ENCODE results near the gene PSMB8. TPM values are rescaled to one million over a fixed set of nuclear protein-coding genes. Genes with fewer than 3 reads are reported as not detected.
"Not testable (repeated sequence)": the region's sequence is repeated elsewhere in the genome, so short reads cannot be mapped to it uniquely, and the experiment has no call there.

Gene PSMB8
- total RNA-seq, 3 donors from 2014 or later (not counting 1 experiment from before 2014, with no cell fraction given): 160 to 170 (median 161) TPM

DNA sequence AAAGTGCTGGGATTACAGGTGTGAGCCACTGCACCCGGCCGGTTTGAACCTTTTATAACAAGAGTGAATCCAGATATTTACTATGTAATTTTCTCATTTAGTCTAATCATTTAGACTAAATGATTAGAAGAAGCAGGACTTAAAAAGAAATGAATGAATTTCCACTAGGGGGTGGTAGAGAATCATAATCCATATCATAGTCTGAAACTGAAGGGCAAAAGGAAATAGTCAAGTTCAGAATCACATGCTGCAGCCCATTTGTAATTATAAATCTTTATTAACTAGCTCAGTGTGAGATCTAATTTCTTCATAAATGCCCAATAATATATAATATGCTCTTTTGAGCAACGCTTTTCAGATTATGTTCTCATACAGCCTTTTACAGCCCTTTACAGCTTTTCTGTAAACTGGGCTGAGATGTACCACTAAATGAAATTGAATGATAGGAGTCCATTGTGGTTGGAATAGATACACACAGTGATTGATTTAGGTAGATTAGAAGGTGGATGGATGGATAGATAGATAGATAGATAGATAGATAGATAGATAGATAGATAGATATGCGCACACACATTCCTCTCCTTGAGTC, 41.9 kb upstream of the PSMB8 start:
- H3K27me3 ChIP-seq (ENCODE audit: control insufficient read depth, insufficient read depth, low read length): no peaks in the 10 kb centered on the region
- H3K27ac ChIP-seq (ENCODE audit: low read length): no peak overlapping the region
- 100% methylated on average over 1 of the region's 4 CpGs for WGBS (ENCODE audit: insufficient coverage)
- Mint-ChIP-seq H3K4me3 (no peak overlapping the region), H3K36me3 (no peaks in the 10 kb centered on the region), H3K4me1 (peaks cover 0 to 5% of the 10 kb centered on the region in 2 donors), H3K27me3 (ENCODE audit: low read depth in 2 of 2) (no peaks in the 10 kb centered on the region), H3K27ac (no peak overlapping the region), H3K9me3 (no peaks in the 10 kb centered on the region)
- no peaks in the 10 kb centered on the region for H3K36me3 ChIP-seq (ENCODE audit: control insufficient read depth, insufficient read depth, low read length)
- no peaks in the 10 kb centered on the region for H3K9me3 ChIP-seq (ENCODE audit: control insufficient read depth, insufficient read depth, low read length)
- TF ChIP-seq, protein P1, sequence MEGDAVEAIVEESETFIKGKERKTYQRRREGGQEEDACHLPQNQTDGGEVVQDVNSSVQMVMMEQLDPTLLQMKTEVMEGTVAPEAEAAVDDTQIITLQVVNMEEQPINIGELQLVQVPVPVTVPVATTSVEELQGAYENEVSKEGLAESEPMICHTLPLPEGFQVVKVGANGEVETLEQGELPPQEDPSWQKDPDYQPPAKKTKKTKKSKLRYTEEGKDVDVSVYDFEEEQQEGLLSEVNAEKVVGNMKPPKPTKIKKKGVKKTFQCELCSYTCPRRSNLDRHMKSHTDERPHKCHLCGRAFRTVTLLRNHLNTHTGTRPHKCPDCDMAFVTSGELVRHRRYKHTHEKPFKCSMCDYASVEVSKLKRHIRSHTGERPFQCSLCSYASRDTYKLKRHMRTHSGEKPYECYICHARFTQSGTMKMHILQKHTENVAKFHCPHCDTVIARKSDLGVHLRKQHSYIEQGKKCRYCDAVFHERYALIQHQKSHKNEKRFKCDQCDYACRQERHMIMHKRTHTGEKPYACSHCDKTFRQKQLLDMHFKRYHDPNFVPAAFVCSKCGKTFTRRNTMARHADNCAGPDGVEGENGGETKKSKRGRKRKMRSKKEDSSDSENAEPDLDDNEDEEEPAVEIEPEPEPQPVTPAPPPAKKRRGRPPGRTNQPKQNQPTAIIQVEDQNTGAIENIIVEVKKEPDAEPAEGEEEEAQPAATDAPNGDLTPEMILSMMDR (IDR thresholded peaks at IDR 0.05): peak; percentile 73
- peak; percentile 70 to 85 (median 71) for ATAC-seq
- H3K4me3 ChIP-seq (ENCODE audit: low read length): no peak overlapping the region
- intact Hi-C loops (cut with micrococcal nuclease): loop anchor here (1.0 to 2.0 kb wide), 2 partner anchors 67 to 99 kb away; partner anchors contain the start of gene HLA-DMA
- H3K4me1 ChIP-seq (ENCODE audit: control insufficient read depth, insufficient read depth, low read length): no peaks in the 10 kb centered on the region
- DNase-seq: peak in 1 of 2 donors; percentile 87

DNA sequence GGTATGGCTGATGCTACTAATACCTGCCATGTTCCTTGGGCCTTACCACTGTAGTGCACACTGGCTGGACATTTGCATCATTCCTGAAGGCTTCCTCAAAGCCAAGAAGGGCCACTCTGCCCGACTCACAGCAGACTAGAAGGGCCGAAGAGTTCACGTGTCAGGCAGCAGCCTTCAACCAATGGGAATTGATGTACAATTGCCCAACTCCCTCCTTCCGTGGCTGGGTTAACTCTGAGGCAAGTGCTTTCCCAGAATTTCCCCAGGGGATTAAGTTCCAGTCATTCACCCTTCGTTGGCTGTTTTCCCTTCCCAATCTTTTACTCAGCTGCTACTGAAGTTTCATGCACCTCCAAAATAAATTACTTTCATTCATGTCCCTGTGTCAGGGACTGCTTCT, 39.9 kb upstream of the PSMB8 start:
- H3K36me3 ChIP-seq (ENCODE audit: control insufficient read depth, insufficient read depth, low read length): no peaks in the 10 kb centered on the region
- 75% methylated on average over 5 of the region's 5 CpGs for WGBS (ENCODE audit: insufficient coverage)
- Mint-ChIP-seq H3K27me3 (ENCODE audit: low read depth in 2 of 2) (peaks cover 10 to 13% of the 10 kb centered on the region in 2 donors), H3K27ac (no peak overlapping the region), H3K4me3 (no peak overlapping the region), H3K36me3 (no peaks in the 10 kb centered on the region), H3K9me3 (no peaks in the 10 kb centered on the region), H3K4me1 (peaks cover 0 to 5% of the 10 kb centered on the region in 2 donors)
- ATAC-seq (no peak), DNase-seq (no peak)
- no peaks in the 10 kb centered on the region for H3K4me1 ChIP-seq (ENCODE audit: control insufficient read depth, insufficient read depth, low read length)
- intact Hi-C loops (cut with micrococcal nuclease): loop anchor here (2.0 kb wide), 1 partner anchor 69 kb away; the partner anchor contains the start of gene HLA-DMA
- TF ChIP-seq, protein P1 (IDR thresholded peaks at IDR 0.05): no peak
- no peak overlapping the region for H3K27ac ChIP-seq (ENCODE audit: low read length)
- no peak overlapping the region for H3K4me3 ChIP-seq (ENCODE audit: low read length)
- H3K27me3 ChIP-seq (ENCODE audit: control insufficient read depth, insufficient read depth, low read length): no peaks in the 10 kb centered on the region
- no peaks in the 10 kb centered on the region for H3K9me3 ChIP-seq (ENCODE audit: control insufficient read depth, insufficient read depth, low read length)

DNA sequence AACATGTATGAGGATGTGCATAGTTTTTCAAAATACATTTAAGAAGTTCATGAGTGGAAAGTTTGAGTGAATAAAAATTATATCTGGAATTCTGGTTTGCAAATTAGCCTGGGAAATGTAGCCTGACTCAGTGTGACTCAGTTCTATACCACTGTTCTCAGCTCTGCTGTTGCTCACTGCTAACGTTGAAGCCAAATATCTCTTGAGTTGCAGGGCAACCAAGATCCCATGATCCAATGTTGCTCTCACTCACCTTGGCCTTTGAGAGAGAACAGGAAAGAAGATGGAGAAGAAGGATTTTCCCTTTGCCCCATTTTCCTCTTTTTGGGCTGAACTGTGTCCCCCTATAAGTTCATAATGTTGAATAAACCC, 39.0 kb upstream of the PSMB8 start:
- Mint-ChIP-seq H3K27me3 (ENCODE audit: low read depth in 2 of 2) (peaks cover 10 to 13% of the 10 kb centered on the region in 2 donors), H3K9me3 (no peaks in the 10 kb centered on the region), H3K27ac (no peak overlapping the region), H3K4me1 (peaks cover 0 to 5% of the 10 kb centered on the region in 2 donors), H3K36me3 (no peaks in the 10 kb centered on the region), H3K4me3 (no peak overlapping the region)
- DNase-seq (no peak), ATAC-seq (no peak)
- Histone ChIP-seq H3K27ac (ENCODE audit: low read length) (no peak overlapping the region), H3K27me3 (ENCODE audit: control insufficient read depth, insufficient read depth, low read length) (no peaks in the 10 kb centered on the region), H3K4me3 (ENCODE audit: low read length) (no peak overlapping the region), H3K4me1 (ENCODE audit: control insufficient read depth, insufficient read depth, low read length) (no peaks in the 10 kb centered on the region), H3K36me3 (ENCODE audit: control insufficient read depth, insufficient read depth, low read length) (no peaks in the 10 kb centered on the region), H3K9me3 (ENCODE audit: control insufficient read depth, insufficient read depth, low read length) (no peaks in the 10 kb centered on the region)
- WGBS (ENCODE audit: insufficient coverage): 60% methylated on average over 1 of the region's 1 CpG
- intact Hi-C loops (cut with micrococcal nuclease): no loop called here
- TF ChIP-seq, protein P1 (IDR thresholded peaks at IDR 0.05): no peak

DNA sequence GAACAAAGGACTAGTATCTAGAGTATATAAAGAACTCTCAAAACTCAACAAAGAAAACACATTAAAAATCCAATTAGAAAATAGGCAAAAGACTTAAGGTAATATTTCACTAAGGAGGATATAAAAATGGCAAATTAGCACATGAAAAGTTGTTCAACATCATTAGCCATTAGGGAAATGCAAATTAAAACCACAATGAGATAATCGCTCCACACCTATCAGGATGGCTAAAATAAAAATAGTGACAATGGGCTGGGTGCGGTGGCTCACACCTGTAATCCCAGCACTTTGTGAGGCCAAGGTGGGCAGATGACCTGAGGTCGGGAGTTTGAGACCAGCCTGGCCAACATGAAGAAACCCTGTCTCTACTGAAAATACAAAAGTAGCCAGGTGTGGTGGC, 37.1 kb upstream of the PSMB8 start:
- intact Hi-C loops (cut with micrococcal nuclease): not testable (repeated sequence)
- 79% methylated on average over 3 of the region's 3 CpGs for WGBS (ENCODE audit: insufficient coverage)

More for the DNA sequence above, 37.1 kb upstream of the PSMB8 start:
- H3K36me3 ChIP-seq (ENCODE audit: control insufficient read depth, insufficient read depth, low read length); H3K4me3 ChIP-seq (ENCODE audit: low read length); ATAC-seq; H3K36me3 Mint-ChIP-seq; H3K4me1 Mint-ChIP-seq; H3K4me1 ChIP-seq (ENCODE audit: control insufficient read depth, insufficient read depth, low read length); DNase-seq; H3K27ac Mint-ChIP-seq; H3K4me3 Mint-ChIP-seq; H3K27me3 ChIP-seq (ENCODE audit: control insufficient read depth, insufficient read depth, low read length); H3K9me3 Mint-ChIP-seq; H3K9me3 ChIP-seq (ENCODE audit: control insufficient read depth, insufficient read depth, low read length); H3K27ac ChIP-seq (ENCODE audit: low read length): not testable (repeated sequence)
- H3K27me3 Mint-ChIP-seq (ENCODE audit: low read depth in 2 of 2): peaks cover 10 to 13% of the 10 kb centered on the region in 2 donors
